Mononuclear cell (primary cell): ENCODE results near the gene OSBPL2. TPM values are rescaled to one million over a fixed set of nuclear protein-coding genes. Genes with fewer than 3 reads are reported as not detected.

Experiments used
- H3K27me3 ChIP-seq: 2 replicates; pipeline ENCODE4 v1.6.0; 2011; ENCODE audit warnings: low read length, control low read depth; ENCODE audit not compliant: insufficient read depth
- H3K4me1 ChIP-seq: 2 replicates; pipeline ENCODE4 v1.5.1; 2011; ENCODE audit warnings: mild to moderate bottlenecking, low read length, control low read depth; ENCODE audit not compliant: insufficient read depth
- H3K4me3 ChIP-seq: 2 replicates; pipeline ENCODE4 v1.5.1; 2011; ENCODE audit warnings: mild to moderate bottlenecking, low read length, moderate library complexity
- H3K9me3 ChIP-seq: 2 replicates; pipeline ENCODE4 v1.5.1; 2011; ENCODE audit warnings: low read depth, mild to moderate bottlenecking, control low read depth, low read length
- total RNA-seq: library from RNA; depleted of rRNA; stranded (reverse); fragments of >200 nt; gene quantifications from one replicate; pipeline ENCODE4 v1.2.3, GENCODE V29; 2012

Gene OSBPL2
- total RNA-seq, 1 donor, result 36.0 TPM

DNA sequence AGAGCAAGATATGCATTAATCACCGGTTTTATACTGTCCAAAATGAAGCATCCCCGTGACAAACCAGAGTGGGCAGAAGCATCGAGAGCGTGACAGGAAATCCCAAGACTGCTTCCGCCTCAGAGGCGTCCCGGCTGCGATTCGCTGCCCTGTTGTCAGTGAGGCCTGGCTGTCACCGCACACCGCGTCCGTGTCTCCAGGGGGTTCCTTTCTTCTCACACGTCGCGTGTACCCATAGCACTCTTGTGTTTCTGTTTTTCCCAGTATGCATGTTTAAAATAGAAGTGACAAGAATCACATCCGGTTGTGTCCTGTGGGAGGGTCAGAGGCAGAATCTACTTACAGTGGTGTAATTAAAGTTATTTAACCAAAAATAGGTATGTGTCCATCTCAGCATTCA is 56.2 kb downstream of the OSBPL2 start:
- H3K4me1 ChIP-seq, result no peaks in the 10 kb centered on the region
- H3K27me3 ChIP-seq, result no peaks in the 10 kb centered on the region
- no peaks in the 10 kb centered on the region for H3K9me3 ChIP-seq
- no peak overlapping the region for H3K4me3 ChIP-seq

DNA sequence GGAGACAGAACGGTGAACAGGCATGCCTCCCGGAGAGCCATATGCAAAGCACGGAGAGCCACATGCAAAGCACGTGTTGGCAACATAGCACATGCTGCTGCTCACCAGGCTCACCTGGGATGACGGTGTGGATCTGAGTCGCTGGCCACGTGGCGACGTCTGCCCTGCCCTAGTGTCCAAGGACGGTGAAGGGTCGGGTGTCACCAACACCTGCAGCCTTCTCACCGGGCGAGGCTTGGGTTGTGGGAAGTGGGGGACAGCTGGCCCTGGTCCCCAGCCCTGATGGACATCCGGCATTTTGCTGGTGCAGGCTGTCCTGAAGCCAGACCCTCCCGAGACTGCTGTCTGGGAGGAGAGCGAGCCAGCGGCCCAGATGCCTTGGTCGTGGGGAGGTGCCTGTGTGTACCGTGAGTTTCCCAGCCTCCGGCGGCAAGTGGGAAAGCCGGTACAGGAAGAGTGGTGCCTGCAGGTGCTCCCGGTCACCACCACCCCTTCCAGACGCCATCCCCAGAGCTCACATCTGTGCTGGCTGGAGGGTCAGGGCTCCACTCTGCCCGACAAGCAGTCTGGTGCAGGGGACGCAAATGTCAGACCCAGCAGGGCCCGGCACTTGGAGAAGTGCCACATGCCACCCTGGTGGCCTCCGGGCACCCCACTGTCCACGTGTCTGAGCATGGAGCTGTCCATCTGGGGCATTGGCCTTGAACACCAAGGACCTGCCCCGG is 58.6 kb downstream of the OSBPL2 start:
- Histone ChIP-seq H3K4me3 (no peak overlapping the region), H3K4me1 (peaks cover 4% of the 10 kb centered on the region), H3K9me3 (no peaks in the 10 kb centered on the region), H3K27me3 (no peaks in the 10 kb centered on the region)

DNA sequence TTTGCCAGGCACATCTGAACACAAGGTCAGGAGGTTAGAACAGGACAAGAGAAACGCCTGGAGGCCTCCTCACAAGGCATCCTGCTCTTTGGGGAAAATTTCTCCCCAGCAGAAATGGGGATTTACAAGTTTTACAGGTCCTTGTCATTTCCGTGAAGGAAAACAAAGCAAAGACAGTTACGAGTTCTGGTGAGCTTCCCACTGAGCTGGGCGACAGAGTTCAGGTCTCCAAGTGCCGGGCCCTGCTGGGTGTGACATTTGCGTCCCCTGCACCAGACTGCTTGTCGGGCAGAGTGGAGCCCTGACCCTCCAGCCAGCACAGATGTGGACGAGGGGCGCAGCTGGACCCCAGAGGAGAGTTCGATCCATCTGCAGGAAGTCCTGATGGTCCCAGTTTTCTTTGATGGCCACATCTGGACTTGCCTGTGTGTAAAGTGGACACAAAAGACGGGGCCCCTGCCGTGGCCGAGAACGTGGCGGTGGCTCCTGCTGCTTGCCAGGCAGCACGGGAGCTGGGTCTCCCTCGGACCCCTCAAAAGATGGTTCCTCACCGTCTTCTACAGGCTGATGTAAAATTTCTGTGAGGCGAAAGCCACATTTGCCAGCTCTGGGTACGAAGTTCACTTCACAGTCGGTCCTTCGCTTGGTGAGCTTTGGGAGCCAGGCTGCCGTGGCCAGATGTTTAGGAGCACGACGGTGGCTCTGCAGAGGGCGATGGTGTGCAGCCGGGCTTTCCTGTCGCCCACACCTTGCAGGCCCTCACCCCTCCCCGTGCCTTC is 59.3 kb downstream of the OSBPL2 start:
- no peaks in the 10 kb centered on the region for H3K27me3 ChIP-seq
- H3K4me3 ChIP-seq, result no peak overlapping the region
- peaks cover 4% of the 10 kb centered on the region for H3K4me1 ChIP-seq
- no peaks in the 10 kb centered on the region for H3K9me3 ChIP-seq

DNA sequence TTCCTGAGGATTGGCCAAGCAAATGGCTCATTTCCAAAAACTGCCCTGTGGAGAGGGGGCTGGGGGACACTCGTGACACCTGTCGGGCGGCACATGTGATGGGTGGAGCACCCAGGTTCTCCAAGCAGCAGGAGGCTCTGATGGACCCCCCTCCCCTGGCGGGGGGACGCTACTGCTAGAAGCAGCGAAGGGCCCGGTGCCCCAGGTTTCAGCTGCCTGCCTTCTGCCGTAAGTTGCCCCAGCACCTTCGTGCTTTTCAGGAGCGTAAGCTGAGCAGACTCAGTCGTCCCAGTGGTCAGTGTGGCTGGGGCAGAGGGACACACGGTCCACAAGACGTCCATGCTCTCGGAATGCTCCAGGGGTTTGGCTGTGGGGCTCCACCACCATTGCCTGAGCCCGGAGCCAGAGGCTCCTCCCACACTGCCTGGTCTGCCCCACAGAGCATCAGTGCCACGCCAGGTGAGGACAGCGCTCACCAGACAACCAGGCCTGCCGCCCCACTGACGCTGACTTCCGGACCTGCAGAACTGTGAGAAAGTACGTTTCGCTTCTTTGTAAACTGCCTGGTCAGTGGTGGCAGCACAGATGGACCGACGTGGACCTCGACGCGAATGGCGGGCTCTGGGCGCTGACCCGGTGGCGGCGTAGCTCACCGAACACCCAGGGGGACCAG is 60.4 kb downstream of the OSBPL2 start:
- Histone ChIP-seq H3K4me1 (peaks cover 8% of the 10 kb centered on the region), H3K27me3 (no peaks in the 10 kb centered on the region), H3K4me3 (no peak overlapping the region), H3K9me3 (no peaks in the 10 kb centered on the region)

DNA sequence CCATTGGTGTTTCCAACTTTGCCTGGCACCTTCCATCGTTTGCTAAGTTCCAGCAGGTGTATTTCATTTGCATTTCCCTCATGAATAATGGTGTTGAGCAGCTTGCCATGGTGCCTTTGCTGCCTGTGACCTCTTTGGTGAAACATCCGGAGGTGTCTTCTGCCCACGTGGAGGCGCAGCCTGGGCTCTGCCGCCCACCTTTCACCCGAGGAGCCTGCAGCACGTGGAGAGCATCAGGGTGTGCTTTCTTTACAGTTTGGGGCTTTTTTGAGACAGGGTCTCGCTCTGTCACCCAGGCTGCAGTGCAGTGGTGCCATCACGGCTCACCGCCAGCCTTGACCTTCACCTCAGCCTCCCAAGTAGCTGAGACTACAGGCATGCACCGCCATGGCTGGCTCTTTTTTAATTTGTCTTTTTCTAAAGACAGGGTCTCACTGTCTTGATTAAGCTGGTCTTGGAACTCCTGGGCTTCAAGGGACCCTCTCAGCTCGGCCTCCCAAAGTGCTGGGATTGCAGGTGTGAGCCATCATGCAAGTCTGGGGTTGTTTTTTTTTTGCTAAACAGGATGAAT is 61.4 kb downstream of the OSBPL2 start:
- Histone ChIP-seq H3K4me1 (peaks cover 18% of the 10 kb centered on the region), H3K27me3 (no peaks in the 10 kb centered on the region), H3K9me3 (no peaks in the 10 kb centered on the region), H3K4me3 (no peak overlapping the region)

DNA sequence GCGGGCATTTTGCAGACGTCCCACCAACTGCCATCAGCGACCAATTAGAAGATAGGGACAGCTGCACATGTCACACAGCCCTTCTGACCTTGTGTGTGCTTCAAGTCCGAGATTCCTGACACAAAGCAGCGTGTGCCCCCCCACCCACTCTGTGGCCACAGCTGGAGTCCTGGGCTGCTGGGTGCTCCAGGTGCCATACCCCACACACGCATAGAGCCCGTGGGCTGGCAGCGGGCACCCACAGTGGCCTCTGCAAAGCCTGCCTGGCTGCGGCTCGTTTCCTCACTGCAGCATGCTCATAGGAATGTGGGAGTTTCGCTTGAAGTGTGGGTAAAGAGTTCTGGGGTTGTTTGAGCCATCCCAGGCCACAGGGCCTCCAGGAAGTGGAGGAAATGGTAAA is 62.0 kb downstream of the OSBPL2 start:
- Histone ChIP-seq H3K9me3 (no peaks in the 10 kb centered on the region), H3K4me3 (no peak overlapping the region), H3K27me3 (no peaks in the 10 kb centered on the region), H3K4me1 (peaks cover 24% of the 10 kb centered on the region)

DNA sequence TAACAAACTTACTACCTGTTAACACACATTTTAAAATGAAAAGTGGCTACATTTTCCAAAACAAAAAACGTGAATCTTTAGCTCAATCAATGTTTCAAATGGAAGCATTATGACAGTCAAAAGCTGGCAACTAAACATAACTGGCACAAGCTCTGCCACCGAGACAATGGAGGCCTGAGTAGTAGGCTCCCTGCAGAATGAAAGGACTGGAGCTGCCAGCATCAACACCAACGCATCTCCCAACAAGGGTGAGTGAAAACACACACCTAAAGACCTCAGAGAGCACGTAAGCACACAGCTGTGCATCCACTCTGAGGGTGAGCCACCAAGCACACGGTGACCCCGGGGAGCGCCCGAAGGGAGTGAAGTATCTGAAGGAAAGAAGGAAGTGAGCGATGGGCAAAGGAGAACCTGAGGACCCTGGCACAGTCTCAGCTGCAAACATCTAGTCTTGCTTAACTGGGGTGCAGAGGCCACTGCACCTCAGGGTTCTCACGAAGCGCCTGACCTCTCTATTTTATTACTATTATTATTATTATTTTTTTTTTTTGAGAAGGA is 62.9 kb downstream of the OSBPL2 start:
- Histone ChIP-seq H3K4me3 (no peak overlapping the region), H3K27me3 (no peaks in the 10 kb centered on the region), H3K4me1 (peaks cover 27% of the 10 kb centered on the region), H3K9me3 (no peaks in the 10 kb centered on the region)

DNA sequence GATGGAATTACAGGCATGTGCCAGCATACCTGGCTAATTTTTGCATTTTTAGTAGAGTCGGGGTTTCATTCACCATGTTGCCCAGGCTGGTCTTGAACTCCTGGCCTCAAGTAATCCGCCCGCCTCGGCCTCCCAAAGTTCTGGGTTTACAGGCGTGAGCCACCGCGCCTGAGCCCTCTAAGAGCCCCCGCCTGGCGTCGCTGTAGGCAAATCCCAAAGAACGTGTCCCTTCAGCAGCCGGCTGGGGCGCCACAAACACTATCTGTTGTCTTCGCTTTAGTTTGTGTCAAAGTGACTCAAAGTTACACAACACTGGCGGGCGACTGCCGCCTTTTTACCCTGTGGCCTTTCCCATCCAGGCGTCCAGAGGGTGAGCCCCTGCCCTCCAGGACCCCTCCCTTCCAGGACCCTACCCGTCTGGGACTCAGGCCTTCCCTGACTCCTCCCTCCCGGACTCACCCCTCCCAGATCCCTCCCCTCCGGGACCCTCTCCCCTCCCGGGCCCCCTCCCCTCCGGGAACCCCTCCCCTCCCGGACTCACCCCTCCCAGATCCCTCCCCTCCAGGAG is 63.5 kb downstream of the OSBPL2 start:
- H3K27me3 ChIP-seq, result no peaks in the 10 kb centered on the region
- peaks cover 27% of the 10 kb centered on the region for H3K4me1 ChIP-seq
- no peaks in the 10 kb centered on the region for H3K9me3 ChIP-seq
- peak overlapping the region; percentile 71 for H3K4me3 ChIP-seq

DNA sequence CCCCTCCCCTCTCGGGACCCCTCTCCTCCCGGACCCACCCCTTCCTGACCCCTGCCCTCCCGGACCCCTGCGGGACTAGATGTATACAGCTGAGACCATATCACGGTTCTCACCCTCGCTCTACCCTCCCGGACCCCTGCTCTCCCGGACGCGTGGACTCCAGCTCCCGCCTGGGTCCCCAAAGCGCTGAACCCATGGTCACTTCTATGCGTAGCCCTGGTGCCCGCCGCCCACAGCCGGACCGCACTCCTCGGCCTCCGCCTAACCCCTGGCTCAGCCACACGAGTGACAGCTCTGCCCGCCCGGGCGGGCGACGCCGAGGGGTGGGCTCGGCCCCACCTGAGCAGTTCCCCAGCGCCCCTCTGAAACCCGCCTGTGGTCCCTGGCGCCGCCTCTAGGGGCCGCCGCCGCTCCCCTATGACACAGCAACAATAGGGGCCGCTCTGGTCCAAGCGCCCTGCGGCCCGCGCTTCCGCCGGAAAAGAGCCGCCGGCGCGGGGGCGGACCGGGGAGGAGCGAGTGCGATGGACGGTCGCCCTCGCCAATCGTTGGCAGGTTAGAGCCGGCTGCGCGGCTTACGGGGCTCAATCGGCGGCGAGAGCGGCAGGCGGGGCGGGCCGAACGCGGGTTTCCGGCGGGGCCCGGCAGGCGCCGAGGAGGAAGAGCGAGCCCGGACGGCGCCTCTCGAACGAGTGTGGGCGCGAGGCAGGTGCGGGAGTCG is 64.2 kb downstream of the OSBPL2 start, which contains the start of gene ADRM1:
ADRM1 (plus strand) TSS at position 657 of the 721 bp plus-strand sequence. CDS start 572 bp downstream, outside the sequence.
- Histone ChIP-seq H3K9me3 (no peaks in the 10 kb centered on the region), H3K27me3 (no peaks in the 10 kb centered on the region), H3K4me1 (peaks cover 27% of the 10 kb centered on the region), H3K4me3 (peak within 1 kb of the TSS; percentile 71)

DNA sequence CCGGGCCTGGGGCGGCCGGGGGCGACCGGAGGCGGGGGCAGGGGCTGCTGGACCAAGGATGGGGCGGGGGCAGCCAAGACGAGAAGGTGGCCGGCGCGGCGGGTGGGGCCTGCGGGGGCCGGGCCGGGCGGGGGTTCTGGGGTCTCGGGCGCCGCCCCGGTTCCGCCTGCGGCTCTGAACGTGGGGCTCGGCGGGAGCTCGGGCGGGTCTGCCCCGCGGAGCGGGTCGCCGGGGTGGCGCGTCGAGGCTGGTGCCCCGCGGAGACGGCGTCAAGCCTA is 64.7 kb downstream of the OSBPL2 start:
- Histone ChIP-seq H3K4me1 (peaks cover 27% of the 10 kb centered on the region), H3K27me3 (no peaks in the 10 kb centered on the region), H3K4me3 (peak overlapping the region; percentile 71), H3K9me3 (no peaks in the 10 kb centered on the region)

DNA sequence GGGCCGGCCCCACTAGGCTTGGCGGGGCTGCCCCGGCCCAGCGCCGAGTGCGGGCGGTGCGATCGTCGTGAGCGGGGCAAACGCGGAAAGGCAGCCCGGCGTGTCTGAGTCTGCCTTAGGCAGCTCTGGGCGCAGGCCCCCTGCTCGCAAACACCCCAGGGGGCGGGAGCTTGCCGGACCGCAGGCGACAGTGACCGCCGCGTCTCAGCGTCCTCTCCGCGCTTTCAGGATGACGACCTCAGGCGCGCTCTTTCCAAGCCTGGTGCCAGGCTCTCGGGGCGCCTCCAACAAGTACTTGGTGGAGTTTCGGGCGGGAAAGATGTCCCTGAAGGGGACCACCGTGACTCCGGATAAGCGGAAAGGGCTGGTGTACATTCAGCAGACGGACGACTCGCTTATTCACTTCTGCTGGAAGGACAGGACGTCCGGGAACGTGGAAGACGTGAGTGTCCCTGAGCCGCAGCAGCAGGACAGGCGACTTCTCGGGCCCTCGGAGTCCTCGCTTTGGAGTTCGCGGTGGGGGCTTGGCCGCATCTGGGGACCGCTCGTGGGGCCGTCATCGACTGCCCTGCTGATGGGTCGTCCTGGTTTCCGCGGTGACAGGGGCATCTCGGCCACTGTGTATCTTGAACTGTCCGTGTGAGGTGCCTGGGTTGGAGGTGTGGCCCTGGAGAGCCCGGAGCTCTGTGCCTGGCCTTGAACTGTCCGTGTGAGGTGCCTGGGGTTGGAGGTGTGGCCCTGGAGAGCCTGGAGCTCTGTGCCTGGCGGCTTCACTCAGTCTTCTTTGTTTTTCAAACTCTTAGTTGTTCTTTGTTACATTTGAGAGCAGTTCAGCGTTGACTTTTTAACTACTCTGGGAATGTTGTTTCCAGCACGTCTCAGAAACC is 65.3 kb downstream of the OSBPL2 start:
- Histone ChIP-seq H3K4me1 (peaks cover 27% of the 10 kb centered on the region), H3K27me3 (no peaks in the 10 kb centered on the region), H3K4me3 (peak overlapping the region; percentile 71), H3K9me3 (no peaks in the 10 kb centered on the region)

DNA sequence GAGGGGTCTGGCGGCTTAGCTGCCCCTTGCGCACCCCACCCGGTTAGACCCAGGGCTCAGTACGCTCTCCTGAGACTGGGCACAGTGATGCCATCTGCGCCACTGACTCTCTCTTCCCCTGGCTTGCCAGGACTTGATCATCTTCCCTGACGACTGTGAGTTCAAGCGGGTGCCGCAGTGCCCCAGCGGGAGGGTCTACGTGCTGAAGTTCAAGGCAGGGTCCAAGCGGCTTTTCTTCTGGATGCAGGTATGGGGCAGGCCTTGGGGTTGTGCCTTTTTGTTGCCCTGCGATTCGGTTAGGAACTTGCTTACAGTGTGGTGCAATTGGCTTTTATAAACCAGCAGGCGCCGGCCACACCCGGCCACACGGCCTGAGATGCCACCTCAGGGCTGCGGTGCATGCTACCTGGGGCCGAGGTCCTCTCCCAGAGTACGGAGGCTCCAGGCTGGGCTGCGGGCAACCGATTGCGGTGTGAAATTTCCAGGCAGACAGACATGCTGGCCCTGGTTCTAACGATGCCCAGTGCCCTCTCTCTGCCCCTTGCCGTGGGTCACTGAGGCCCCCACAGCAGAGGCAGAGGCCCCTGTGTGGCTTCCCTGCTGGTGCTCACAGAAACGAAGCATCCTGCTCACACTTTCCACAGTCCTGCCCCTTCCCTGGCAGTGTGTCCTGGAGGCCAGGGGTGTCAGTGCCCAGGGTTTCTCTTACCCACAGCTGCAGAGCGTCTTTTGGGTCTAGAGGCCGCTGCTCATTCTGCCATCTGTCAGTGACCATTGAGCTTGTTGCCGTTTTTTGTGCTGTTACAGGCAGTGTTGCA is 66.2 kb downstream of the OSBPL2 start:
- Histone ChIP-seq H3K4me1 (peaks cover 27% of the 10 kb centered on the region), H3K9me3 (no peaks in the 10 kb centered on the region), H3K4me3 (no peak overlapping the region), H3K27me3 (no peaks in the 10 kb centered on the region)
